HG02943 (cell line): ENCODE measurements around the gene TXLNB.
"Not testable (repeated sequence)": the region's sequence is repeated elsewhere in the genome, so short reads cannot be mapped to it uniquely, and the experiment has no call there.

Experiments used
- ATAC-seq: cut with Tn5 transposase; IDR thresholded peaks from one replicate; pipeline ENCODE4 v1.9.1; 2021; ENCODE audit warnings: mild to moderate bottlenecking, low read depth, moderate library complexity; ENCODE audit not compliant: unreplicated experiment

Gene TXLNB

GRCh38 chr6:139313229-139313628, 21.4 kb upstream of the TXLNB start:
- no peak for ATAC-seq

- no peak for ATAC-seq
These were observed 20.0 kb upstream of the TXLNB start for GRCh38 chr6:139311831-139312230.

GRCh38 chr6:139308936-139309603, 17.3 kb upstream of the TXLNB start:
- ATAC-seq, result no peak

- no peak for ATAC-seq
These were observed 16.6 kb upstream of the TXLNB start for GRCh38 chr6:139308286-139308916.

- no peak for ATAC-seq
These were observed 14.6 kb upstream of the TXLNB start for GRCh38 chr6:139306291-139306981.

- no peak for ATAC-seq
These were observed 11.4 kb upstream of the TXLNB start for GRCh38 chr6:139303185-139303584.

GRCh38 chr6:139297921-139298320, 6.1 kb upstream of the TXLNB start:
- no peak for ATAC-seq

- no peak for ATAC-seq
These were observed 5.1 kb upstream of the TXLNB start for GRCh38 chr6:139296927-139297326.

- no peak for ATAC-seq
These were observed 4.1 kb upstream of the TXLNB start for GRCh38 chr6:139295901-139296300.

- ATAC-seq, result no peak
These were observed 2.3 kb upstream of the TXLNB start for GRCh38 chr6:139294090-139294489.

- not testable (repeated sequence) for ATAC-seq
These were observed 1.4 kb upstream of the TXLNB start for GRCh38 chr6:139293230-139293629.

GRCh38 chr6:139290787-139291311, 949 bp downstream of the TXLNB start:
- peak; percentile 84 for ATAC-seq

- no peak for ATAC-seq
These were observed 2.6 kb downstream of the TXLNB start for GRCh38 chr6:139289233-139289632.

GRCh38 chr6:139288496-139289040, 3.2 kb downstream of the TXLNB start:
- no peak for ATAC-seq

- ATAC-seq, result no peak
These were observed 3.9 kb downstream of the TXLNB start for GRCh38 chr6:139287868-139288267.

GRCh38 chr6:139286438-139286837, 5.4 kb downstream of the TXLNB start:
- not testable (repeated sequence) for ATAC-seq

- ATAC-seq, result no peak
These were observed 6.2 kb downstream of the TXLNB start for GRCh38 chr6:139285590-139285989.

- no peak for ATAC-seq
These were observed 7.0 kb downstream of the TXLNB start for GRCh38 chr6:139284789-139285188.

- no peak for ATAC-seq
These were observed 9.1 kb downstream of the TXLNB start for GRCh38 chr6:139282684-139283083.

GRCh38 chr6:139278190-139278589, 13.6 kb downstream of the TXLNB start:
- no peak for ATAC-seq

GRCh38 chr6:139277587-139277986, 14.2 kb downstream of the TXLNB start:
- no peak for ATAC-seq
